ENCODE results near the gene IGFBP3.

IGFBP3 gene

GRCh38 chr7:45890902-45891461, 30.1 kb downstream of the IGFBP3 start:
- DNase-seq, result no peak

- DNase-seq, result no peak
Measured at GRCh38 chr7:45890125-45890901, 30.8 kb downstream of the IGFBP3 start.

GRCh38 chr7:45889367-45890067, 31.6 kb downstream of the IGFBP3 start:
- no peak for DNase-seq

- DNase-seq, result no peak
Measured at GRCh38 chr7:45888993-45889366, 32.1 kb downstream of the IGFBP3 start.

GRCh38 chr7:45888185-45888992, 32.7 kb downstream of the IGFBP3 start, which contains the start of gene IGFBP1:
TSS of gene IGFBP1 (plus strand) at chr7:45888488. CDS start at chr7:45888653, 165 bp downstream.
- no peak for DNase-seq

- no peak for DNase-seq
Measured at GRCh38 chr7:45886931-45887667, 34.0 kb downstream of the IGFBP3 start.

GRCh38 chr7:45885264-45885882, 35.7 kb downstream of the IGFBP3 start:
- DNase-seq, result no peak

GRCh38 chr7:45884136-45884535, 36.9 kb downstream of the IGFBP3 start:
- no peak for DNase-seq

- DNase-seq, result no peak
Measured at GRCh38 chr7:45882465-45882810, 38.6 kb downstream of the IGFBP3 start.

GRCh38 chr7:45881759-45882464, 39.2 kb downstream of the IGFBP3 start:
- DNase-seq, result no peak

GRCh38 chr7:45881280-45881758, 39.8 kb downstream of the IGFBP3 start:
- DNase-seq, result no peak

GRCh38 chr7:45880433-45880860, 40.6 kb downstream of the IGFBP3 start:
- no peak for DNase-seq

GRCh38 chr7:45878457-45879144, 42.5 kb downstream of the IGFBP3 start:
- no peak for DNase-seq

GRCh38 chr7:45876519-45876918, 44.6 kb downstream of the IGFBP3 start:
- no peak for DNase-seq

GRCh38 chr7:45874408-45875131, 46.5 kb downstream of the IGFBP3 start:
- no peak for DNase-seq

GRCh38 chr7:45873355-45873754, 47.7 kb downstream of the IGFBP3 start:
- no peak for DNase-seq

- DNase-seq, result no peak
Measured at GRCh38 chr7:45873035-45873354, 48.1 kb downstream of the IGFBP3 start, which contains the start of gene CCDC201. TSS of gene CCDC201 (minus strand) at chr7:45873082. CDS start at chr7:45873007, 75 bp downstream.

- no peak for DNase-seq
Measured at GRCh38 chr7:45872116-45873034, 48.7 kb downstream of the IGFBP3 start.

GRCh38 chr7:45869426-45869825, 51.6 kb downstream of the IGFBP3 start:
- DNase-seq, result no peak

Measured in GDM1 (cell line).